Liver (tissue), 3 donors: ENCODE data around the gene DGKB.

ENCODE experiments used
- EGR1 ChIP-seq, 2 donors: IDR thresholded peaks; 2 replicates each; pipeline ENCODE4 v1.6.1; 2016 to 2018; ENCODE audit warnings: antibody characterized with exemption in 2 of 2, low read depth in 2 of 2
- FOXA2 ChIP-seq: IDR thresholded peaks from 2 replicates; pipeline ENCODE4 v1.6.1; 2016; ENCODE audit warnings: antibody characterized with exemption
- GABPA ChIP-seq, 2 donors: IDR thresholded peaks in 1 of 2; conservative IDR thresholded peaks in 1 of 2; 2 replicates each; pipeline ENCODE4 v1.6.1; 2016; ENCODE audit warnings: antibody characterized with exemption in 2 of 2, mild to moderate bottlenecking in 1 of 2, moderate library complexity in 1 of 2
- HNF4G ChIP-seq: IDR thresholded peaks from 2 replicates; pipeline ENCODE4 v1.6.1; 2016; ENCODE audit warnings: antibody characterized with exemption
- JUND ChIP-seq, 2 donors: IDR thresholded peaks; 2 replicates each; pipeline ENCODE4 v1.6.1; 2016; ENCODE audit warnings: antibody characterized with exemption in 2 of 2
- NR2F2 ChIP-seq: IDR thresholded peaks from 2 replicates; pipeline ENCODE4 v1.6.1; 2016; ENCODE audit warnings: antibody characterized with exemption
- RAD21 ChIP-seq, 2 donors: IDR thresholded peaks; 2 replicates each; pipeline ENCODE4 v1.6.1; 2016; ENCODE audit warnings: antibody characterized with exemption in 2 of 2, mild to moderate bottlenecking in 2 of 2
- RXRA ChIP-seq, 2 donors: IDR thresholded peaks; 2 replicates each; pipeline ENCODE4 v1.6.1; 2017 to 2018; ENCODE audit warnings: antibody characterized with exemption in 2 of 2, mild to moderate bottlenecking in 1 of 2
- SP1 ChIP-seq: IDR thresholded peaks from 2 replicates; pipeline ENCODE4 v1.6.1; 2018; ENCODE audit warnings: antibody characterized with exemption, mild to moderate bottlenecking
- TAF1 ChIP-seq: conservative IDR thresholded peaks from 2 replicates; pipeline ENCODE4 v1.6.1; 2016; ENCODE audit warnings: antibody characterized with exemption, mild to moderate bottlenecking
- YY1 ChIP-seq: IDR thresholded peaks from 2 replicates; pipeline ENCODE4 v1.6.1; 2016; ENCODE audit warnings: antibody characterized with exemption, mild to moderate bottlenecking
- TF ChIP-seq, protein P1 (sequence below): fragments of 150-350 bp; IDR thresholded peaks from 2 replicates; pipeline ENCODE4 v1.5.1; 2017; ENCODE audit warnings: improper control_type of control experiment, low read depth, low read length; ENCODE audit not compliant: missing input control
- TF ChIP-seq, protein P2 (sequence below): IDR thresholded peaks from 2 replicates; pipeline ENCODE4 v1.6.1; 2016; ENCODE audit warnings: antibody characterized with exemption
- TF ChIP-seq, protein P3 (sequence below): IDR thresholded peaks from 2 replicates; pipeline ENCODE4 v1.6.1; 2016; ENCODE audit warnings: antibody characterized with exemption, mild to moderate bottlenecking
- donor health status: healthy.
- donor health status: healthy.

DNA sequence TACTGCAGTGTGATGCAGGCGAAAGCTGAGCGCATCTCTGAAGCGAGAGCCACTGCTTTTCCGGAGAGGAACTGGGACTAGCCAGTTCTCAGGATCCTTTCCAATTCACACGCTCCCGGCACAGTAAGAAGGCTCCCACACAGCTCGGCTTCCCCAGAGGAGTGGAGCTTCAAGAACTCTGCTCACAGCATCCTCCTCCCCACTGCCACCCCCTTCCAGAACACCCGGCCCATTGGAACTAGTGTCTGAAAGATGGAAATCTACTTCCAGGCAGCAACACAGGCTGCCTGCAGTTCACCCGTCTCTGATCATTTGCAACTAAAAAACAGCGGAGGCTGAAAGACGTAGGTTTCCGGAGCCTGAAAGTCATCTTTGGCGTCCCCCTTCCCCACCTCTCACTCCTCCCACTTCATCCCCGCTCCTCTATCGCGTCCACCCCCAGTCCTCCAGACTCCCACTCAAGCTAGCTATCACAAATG is at the start of gene DGKB:
- no peak for TF ChIP-seq SP1
- TF ChIP-seq RXRA (IDR thresholded peaks at IDR 0.05): no peak
- TF ChIP-seq, protein P1, sequence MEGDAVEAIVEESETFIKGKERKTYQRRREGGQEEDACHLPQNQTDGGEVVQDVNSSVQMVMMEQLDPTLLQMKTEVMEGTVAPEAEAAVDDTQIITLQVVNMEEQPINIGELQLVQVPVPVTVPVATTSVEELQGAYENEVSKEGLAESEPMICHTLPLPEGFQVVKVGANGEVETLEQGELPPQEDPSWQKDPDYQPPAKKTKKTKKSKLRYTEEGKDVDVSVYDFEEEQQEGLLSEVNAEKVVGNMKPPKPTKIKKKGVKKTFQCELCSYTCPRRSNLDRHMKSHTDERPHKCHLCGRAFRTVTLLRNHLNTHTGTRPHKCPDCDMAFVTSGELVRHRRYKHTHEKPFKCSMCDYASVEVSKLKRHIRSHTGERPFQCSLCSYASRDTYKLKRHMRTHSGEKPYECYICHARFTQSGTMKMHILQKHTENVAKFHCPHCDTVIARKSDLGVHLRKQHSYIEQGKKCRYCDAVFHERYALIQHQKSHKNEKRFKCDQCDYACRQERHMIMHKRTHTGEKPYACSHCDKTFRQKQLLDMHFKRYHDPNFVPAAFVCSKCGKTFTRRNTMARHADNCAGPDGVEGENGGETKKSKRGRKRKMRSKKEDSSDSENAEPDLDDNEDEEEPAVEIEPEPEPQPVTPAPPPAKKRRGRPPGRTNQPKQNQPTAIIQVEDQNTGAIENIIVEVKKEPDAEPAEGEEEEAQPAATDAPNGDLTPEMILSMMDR: no peak
- TF ChIP-seq, protein P2, sequence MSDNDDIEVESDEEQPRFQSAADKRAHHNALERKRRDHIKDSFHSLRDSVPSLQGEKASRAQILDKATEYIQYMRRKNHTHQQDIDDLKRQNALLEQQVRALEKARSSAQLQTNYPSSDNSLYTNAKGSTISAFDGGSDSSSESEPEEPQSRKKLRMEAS: no peak
- TF ChIP-seq RAD21 (IDR thresholded peaks at IDR 0.05): no peak
- TF ChIP-seq, protein P3, sequence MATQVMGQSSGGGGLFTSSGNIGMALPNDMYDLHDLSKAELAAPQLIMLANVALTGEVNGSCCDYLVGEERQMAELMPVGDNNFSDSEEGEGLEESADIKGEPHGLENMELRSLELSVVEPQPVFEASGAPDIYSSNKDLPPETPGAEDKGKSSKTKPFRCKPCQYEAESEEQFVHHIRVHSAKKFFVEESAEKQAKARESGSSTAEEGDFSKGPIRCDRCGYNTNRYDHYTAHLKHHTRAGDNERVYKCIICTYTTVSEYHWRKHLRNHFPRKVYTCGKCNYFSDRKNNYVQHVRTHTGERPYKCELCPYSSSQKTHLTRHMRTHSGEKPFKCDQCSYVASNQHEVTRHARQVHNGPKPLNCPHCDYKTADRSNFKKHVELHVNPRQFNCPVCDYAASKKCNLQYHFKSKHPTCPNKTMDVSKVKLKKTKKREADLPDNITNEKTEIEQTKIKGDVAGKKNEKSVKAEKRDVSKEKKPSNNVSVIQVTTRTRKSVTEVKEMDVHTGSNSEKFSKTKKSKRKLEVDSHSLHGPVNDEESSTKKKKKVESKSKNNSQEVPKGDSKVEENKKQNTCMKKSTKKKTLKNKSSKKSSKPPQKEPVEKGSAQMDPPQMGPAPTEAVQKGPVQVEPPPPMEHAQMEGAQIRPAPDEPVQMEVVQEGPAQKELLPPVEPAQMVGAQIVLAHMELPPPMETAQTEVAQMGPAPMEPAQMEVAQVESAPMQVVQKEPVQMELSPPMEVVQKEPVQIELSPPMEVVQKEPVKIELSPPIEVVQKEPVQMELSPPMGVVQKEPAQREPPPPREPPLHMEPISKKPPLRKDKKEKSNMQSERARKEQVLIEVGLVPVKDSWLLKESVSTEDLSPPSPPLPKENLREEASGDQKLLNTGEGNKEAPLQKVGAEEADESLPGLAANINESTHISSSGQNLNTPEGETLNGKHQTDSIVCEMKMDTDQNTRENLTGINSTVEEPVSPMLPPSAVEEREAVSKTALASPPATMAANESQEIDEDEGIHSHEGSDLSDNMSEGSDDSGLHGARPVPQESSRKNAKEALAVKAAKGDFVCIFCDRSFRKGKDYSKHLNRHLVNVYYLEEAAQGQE: no peak
- no peak for TF ChIP-seq GABPA (IDR thresholded peaks at IDR 0.05 in 1 of 2, conservative IDR thresholded peaks at IDR 0.05 in 1 of 2)
- no peak for TF ChIP-seq TAF1
- no peak for TF ChIP-seq YY1
- TF ChIP-seq EGR1 (IDR thresholded peaks at IDR 0.05; ENCODE audit: low read depth in 2 of 2): no peak
- TF ChIP-seq NR2F2: no peak
- TF ChIP-seq HNF4G: no peak
- no peak for TF ChIP-seq JUND (IDR thresholded peaks at IDR 0.05)
- no peak for TF ChIP-seq FOXA2
